Panc1 (cell line): ENCODE data around the gene TMEM109. TPM values are rescaled to one million over a fixed set of nuclear protein-coding genes. Genes with fewer than 3 reads are reported as not detected.

Experiments used
- ATAC-seq: fragments of 200-7000 bp; cut with Tn5 transposase; 2 replicates; pipeline ENCODE4 v1.9.1; 2020; ENCODE audit warnings: mild to moderate bottlenecking, moderate library complexity
- BruUV-seq: library from RNA; stranded (reverse); fragments of 400-500 nt; replicated peaks from 2 replicates; lab custom pipeline; 2021; lab: Mats Ljungman, UMichigan
- CTCF ChIA-PET: fragments of 300-600 bp; sonication (Branson Sonifier 250); formaldehyde crosslinking; loops from one replicate; lab custom pipeline; 2022; ENCODE audit warnings: antibody characterized with exemption; lab: Charles Lee
- POLR2A ChIA-PET: fragments of 300-600 bp; sonication (Branson Sonifier 250); formaldehyde crosslinking; loops from one replicate; lab custom pipeline; 2022; ENCODE audit warnings: antibody characterized with exemption; lab: Charles Lee
- DNase-seq: peaks from one replicate; pipeline ENCODE4 v3.0.0-alpha.2; 2010; ENCODE audit warnings: low read depth, low spot score
- H3K27ac ChIP-seq: 2 replicates; pipeline ENCODE4 v1.5.1; 2011; ENCODE audit warnings: mild to moderate bottlenecking, low read length, inconsistent platforms
- H3K27me3 ChIP-seq: fragments of 200-500 bp; sonication (Bioruptor generic); 2 replicates; pipeline ENCODE4 v1.6.0; 2014; ENCODE audit warnings: low read length, inconsistent platforms; ENCODE audit not compliant: control insufficient read depth, insufficient read depth
- H3K36me3 ChIP-seq: fragments of 200-500 bp; sonication (Bioruptor generic); 2 replicates; pipeline ENCODE4 v1.5.1; 2014; ENCODE audit warnings: inconsistent platforms, mild to moderate bottlenecking, low read length, moderate library complexity; ENCODE audit not compliant: control insufficient read depth, insufficient read depth
- H3K4me1 ChIP-seq: 2 replicates; pipeline ENCODE4 v1.5.1; 2011; ENCODE audit warnings: inconsistent platforms, mild to moderate bottlenecking, low read length, moderate library complexity; ENCODE audit not compliant: control insufficient read depth, insufficient read depth
- H3K4me3 ChIP-seq, 2 experiments: 2 replicates each; pipeline ENCODE4 v1.5.1; 2011 to 2012; ENCODE audit warnings: low read depth in 2 of 2, low read length in 2 of 2, mild to moderate bottlenecking in 2 of 2, inconsistent platforms in 1 of 2, moderate library complexity in 1 of 2
- H3K9me3 ChIP-seq: fragments of 200-500 bp; sonication (Bioruptor generic); 2 replicates; pipeline ENCODE4 v1.5.1; 2014; ENCODE audit warnings: low read depth, mild to moderate bottlenecking, inconsistent platforms, low read length, moderate library complexity; ENCODE audit not compliant: control insufficient read depth, insufficient read depth
- CTCF ChIP-seq: fragments of 450-650 bp; IDR thresholded peaks from 2 replicates; pipeline ENCODE4 v1.5.1; 2017; ENCODE audit warnings: mild to moderate bottlenecking
- POLR2AphosphoS5 ChIP-seq: IDR thresholded peaks from 2 replicates; pipeline ENCODE4 v1.6.1; 2012; ENCODE audit warnings: mild to moderate bottlenecking, low read depth, low read length, moderate library complexity
- SIN3A ChIP-seq: IDR thresholded peaks from 2 replicates; pipeline ENCODE4 v1.6.1; 2012; ENCODE audit warnings: low read depth, mild to moderate bottlenecking, low read length, moderate library complexity, borderline replicate concordance; ENCODE audit not compliant: insufficient read depth
- TCF7L2 ChIP-seq: IDR thresholded peaks from 2 replicates; pipeline ENCODE4 v1.6.1; 2011; ENCODE audit warnings: mild to moderate bottlenecking, low read depth, low read length, inconsistent platforms
- in situ Hi-C: cut with HindIII; loops from 2 replicates; pipeline ENCODE4 v1.10.0; 2016; ENCODE audit warnings: low sequenced_read_pairs, low pct_unique_long_range_greater_than_20kb
- intact Hi-C: fragments of 100-400 bp; cut with micrococcal nuclease; formaldehyde crosslinking; loops from one replicate; pipeline ENCODE4 v1.10.0; 2022; ENCODE audit not compliant: unreplicated experiment
- total RNA-seq: library from RNA; stranded (reverse); gene quantifications from one replicate; pipeline ENCODE4 v1.2.1, GENCODE V29; 2021; ENCODE audit not compliant: unreplicated experiment
- TF ChIP-seq, protein P1 (sequence below), 2 experiments: IDR thresholded peaks; 2 replicates each; pipeline ENCODE4 v1.6.1; 2011 to 2012; ENCODE audit warnings: low read depth in 2 of 2, control low read depth in 1 of 2, low read length in 1 of 2, mild to moderate bottlenecking in 1 of 2, moderate library complexity in 1 of 2; ENCODE audit not compliant: insufficient read depth in 1 of 2

TMEM109 gene
- total RNA-seq, 1 experiment from 2014 or later: 91.8 TPM

DNA sequence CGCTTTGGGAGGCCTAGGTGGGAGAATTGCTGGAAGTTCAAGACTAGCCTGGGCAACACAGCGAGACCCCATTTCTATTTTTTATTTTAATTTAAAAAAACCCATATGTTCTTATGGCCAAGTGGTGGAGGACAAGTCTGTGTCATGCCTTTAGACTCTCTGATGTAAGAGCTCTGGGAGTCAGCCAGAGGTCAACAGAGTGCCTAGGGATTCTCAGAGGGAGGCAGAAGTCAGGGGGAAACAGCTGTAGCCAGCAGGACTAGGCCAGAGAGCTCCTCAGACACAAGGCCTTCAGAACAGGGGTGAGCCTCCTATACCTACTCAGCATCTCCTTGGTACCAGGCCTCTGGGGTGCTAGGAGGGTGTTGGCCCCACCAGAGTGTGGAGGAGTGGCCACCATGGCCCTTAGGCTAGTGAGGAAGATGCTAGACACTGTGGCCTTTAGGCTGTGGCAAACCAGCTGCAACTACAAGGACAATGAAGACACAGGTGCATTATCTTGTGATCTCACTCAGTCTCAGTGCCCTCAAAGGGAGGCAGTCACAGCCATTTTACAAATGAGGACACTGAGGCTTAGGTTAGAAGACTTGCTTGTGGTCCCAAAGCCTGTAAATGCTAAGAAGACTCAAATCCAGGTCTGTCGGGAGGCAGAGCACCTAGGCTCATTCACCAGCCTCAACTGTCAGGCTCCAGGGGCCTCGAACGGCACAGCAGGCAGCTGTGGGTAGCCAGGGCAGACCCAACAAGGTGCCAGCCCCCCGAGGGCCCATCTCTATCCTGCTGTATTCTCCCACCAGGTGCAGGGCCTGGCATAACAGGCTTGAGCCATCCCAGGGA lies 41.6 kb upstream of the TMEM109 start:
- ATAC-seq (no peak), DNase-seq (no peak)
- no peaks in the 10 kb centered on the region for H3K27me3 ChIP-seq
- in situ Hi-C loops (no loop called here), intact Hi-C loops (no loop called here)
- no peak overlapping the region for H3K27ac ChIP-seq
- ChIA-PET POLR2A (no interaction called here), CTCF (no interaction called here)
- H3K9me3 ChIP-seq: no peaks in the 10 kb centered on the region
- H3K36me3 ChIP-seq: no peaks in the 10 kb centered on the region
- H3K4me1 ChIP-seq: no peaks in the 10 kb centered on the region
- H3K4me3 ChIP-seq: no peak overlapping the region
- no peak for TF ChIP-seq TCF7L2
- TF ChIP-seq, protein P1, sequence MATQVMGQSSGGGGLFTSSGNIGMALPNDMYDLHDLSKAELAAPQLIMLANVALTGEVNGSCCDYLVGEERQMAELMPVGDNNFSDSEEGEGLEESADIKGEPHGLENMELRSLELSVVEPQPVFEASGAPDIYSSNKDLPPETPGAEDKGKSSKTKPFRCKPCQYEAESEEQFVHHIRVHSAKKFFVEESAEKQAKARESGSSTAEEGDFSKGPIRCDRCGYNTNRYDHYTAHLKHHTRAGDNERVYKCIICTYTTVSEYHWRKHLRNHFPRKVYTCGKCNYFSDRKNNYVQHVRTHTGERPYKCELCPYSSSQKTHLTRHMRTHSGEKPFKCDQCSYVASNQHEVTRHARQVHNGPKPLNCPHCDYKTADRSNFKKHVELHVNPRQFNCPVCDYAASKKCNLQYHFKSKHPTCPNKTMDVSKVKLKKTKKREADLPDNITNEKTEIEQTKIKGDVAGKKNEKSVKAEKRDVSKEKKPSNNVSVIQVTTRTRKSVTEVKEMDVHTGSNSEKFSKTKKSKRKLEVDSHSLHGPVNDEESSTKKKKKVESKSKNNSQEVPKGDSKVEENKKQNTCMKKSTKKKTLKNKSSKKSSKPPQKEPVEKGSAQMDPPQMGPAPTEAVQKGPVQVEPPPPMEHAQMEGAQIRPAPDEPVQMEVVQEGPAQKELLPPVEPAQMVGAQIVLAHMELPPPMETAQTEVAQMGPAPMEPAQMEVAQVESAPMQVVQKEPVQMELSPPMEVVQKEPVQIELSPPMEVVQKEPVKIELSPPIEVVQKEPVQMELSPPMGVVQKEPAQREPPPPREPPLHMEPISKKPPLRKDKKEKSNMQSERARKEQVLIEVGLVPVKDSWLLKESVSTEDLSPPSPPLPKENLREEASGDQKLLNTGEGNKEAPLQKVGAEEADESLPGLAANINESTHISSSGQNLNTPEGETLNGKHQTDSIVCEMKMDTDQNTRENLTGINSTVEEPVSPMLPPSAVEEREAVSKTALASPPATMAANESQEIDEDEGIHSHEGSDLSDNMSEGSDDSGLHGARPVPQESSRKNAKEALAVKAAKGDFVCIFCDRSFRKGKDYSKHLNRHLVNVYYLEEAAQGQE (IDR thresholded peaks at IDR 0.05; ENCODE audit: insufficient read depth in 1 of 2, low read depth in 2 of 2, low read length in 1 of 2): no peak
- no peak for TF ChIP-seq SIN3A
- TF ChIP-seq CTCF: no peak
- no peak for TF ChIP-seq POLR2AphosphoS5
- no TSS peak for BruUV-seq

GRCh38 chr11:60872961-60873524 lies 40.9 kb upstream of the TMEM109 start:
- BruUV-seq: no TSS peak
- Histone ChIP-seq H3K27ac (no peak overlapping the region), H3K9me3 (no peaks in the 10 kb centered on the region), H3K36me3 (no peaks in the 10 kb centered on the region), H3K27me3 (no peaks in the 10 kb centered on the region), H3K4me1 (no peaks in the 10 kb centered on the region), H3K4me3 (no peak overlapping the region)
- TF ChIP-seq, protein P1 (IDR thresholded peaks at IDR 0.05; ENCODE audit: insufficient read depth in 1 of 2, low read depth in 2 of 2, low read length in 1 of 2): no peak
- TF ChIP-seq POLR2AphosphoS5 (no peak), CTCF (no peak)
- in situ Hi-C loops (no loop called here), intact Hi-C loops (no loop called here)
- POLR2A ChIA-PET: interaction anchor here (0.7 kb wide), 1 partner anchor 36 kb away, joined by 3 read pairs; no protein-coding TSS in a partner anchor
- no peak for ATAC-seq
- no peak for DNase-seq
- CTCF ChIA-PET: no interaction called here
